ENCODE data around the gene CAMKV.
"Not testable (repeated sequence)": the region's sequence is repeated elsewhere in the genome, so short reads cannot be mapped to it uniquely, and the experiment has no call there.

CAMKV gene, protein sequence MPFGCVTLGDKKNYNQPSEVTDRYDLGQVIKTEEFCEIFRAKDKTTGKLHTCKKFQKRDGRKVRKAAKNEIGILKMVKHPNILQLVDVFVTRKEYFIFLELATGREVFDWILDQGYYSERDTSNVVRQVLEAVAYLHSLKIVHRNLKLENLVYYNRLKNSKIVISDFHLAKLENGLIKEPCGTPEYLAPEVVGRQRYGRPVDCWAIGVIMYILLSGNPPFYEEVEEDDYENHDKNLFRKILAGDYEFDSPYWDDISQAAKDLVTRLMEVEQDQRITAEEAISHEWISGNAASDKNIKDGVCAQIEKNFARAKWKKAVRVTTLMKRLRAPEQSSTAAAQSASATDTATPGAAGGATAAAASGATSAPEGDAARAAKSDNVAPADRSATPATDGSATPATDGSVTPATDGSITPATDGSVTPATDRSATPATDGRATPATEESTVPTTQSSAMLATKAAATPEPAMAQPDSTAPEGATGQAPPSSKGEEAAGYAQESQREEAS

GRCh38 chr3:49869525-49870126 lies at the start of gene CAMKV:
CAMKV (minus strand) TSS chr3:49869906; CDS start chr3:49862388, 7,518 bp downstream.
- DNase-seq, result peak; percentile 63
- peak within 1 kb of the TSS; percentile 58 for H3K27ac ChIP-seq
- H3K4me3 ChIP-seq (ENCODE audit: low read depth, low read length), result peak within 1 kb of the TSS; percentile 67

GRCh38 chr3:49917806-49918590 lies 48.3 kb upstream of the CAMKV start:
- H3K27ac ChIP-seq; H3K4me3 ChIP-seq (ENCODE audit: low read depth, low read length); H3K36me3 ChIP-seq; H3K27me3 ChIP-seq (ENCODE audit: insufficient read depth, low read depth, severe bottlenecking); H3K9me3 ChIP-seq (ENCODE audit: severe bottlenecking); DNase-seq: not testable (repeated sequence)

More at GRCh38 chr3:49869525-49870126, at the start of gene CAMKV:
- TF ChIP-seq CTCF (IDR thresholded peaks at IDR 0.05; ENCODE audit: low read depth, low read length), result no peak
- H3K36me3 ChIP-seq, result no peaks in the 10 kb centered on the region
- H3K9me3 ChIP-seq (ENCODE audit: severe bottlenecking), result no peaks in the 10 kb centered on the region
- no peaks in the 10 kb centered on the region for H3K27me3 ChIP-seq (ENCODE audit: insufficient read depth, low read depth, severe bottlenecking)

- DNase-seq, result no peak
- Histone ChIP-seq H3K9me3 (ENCODE audit: severe bottlenecking) (no peaks in the 10 kb centered on the region), H3K36me3 (peaks cover 7% of the 10 kb centered on the region), H3K27me3 (ENCODE audit: insufficient read depth, low read depth, severe bottlenecking) (no peaks in the 10 kb centered on the region), H3K27ac (no peak overlapping the region), H3K4me3 (ENCODE audit: low read depth, low read length) (no peak overlapping the region)
- no peak for TF ChIP-seq CTCF (IDR thresholded peaks at IDR 0.05; ENCODE audit: low read depth, low read length)
These were observed 47.0 kb upstream of the CAMKV start for GRCh38 chr3:49916686-49917085.

DNA sequence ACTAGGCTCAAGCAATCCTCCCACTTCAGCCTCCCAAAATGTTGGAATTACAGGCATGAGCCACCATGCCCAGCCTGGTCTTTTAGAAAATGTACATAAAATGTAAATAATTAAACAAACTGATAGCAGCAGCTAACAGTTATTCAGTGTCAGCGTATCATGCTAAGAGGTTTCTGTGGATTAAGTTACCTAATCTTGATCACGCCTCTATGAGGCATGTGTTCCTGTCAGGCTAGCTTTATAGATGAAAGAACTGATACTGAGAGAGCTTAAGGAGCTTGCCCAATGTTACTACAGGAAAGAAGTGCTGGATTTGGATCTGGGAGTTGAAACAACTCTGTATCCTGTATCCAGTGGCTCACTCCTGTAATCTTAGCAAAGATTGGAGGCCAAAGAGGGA lies 45.2 kb upstream of the CAMKV start:
- no peak for TF ChIP-seq CTCF (IDR thresholded peaks at IDR 0.05; ENCODE audit: low read depth, low read length)
- Histone ChIP-seq H3K4me3 (ENCODE audit: low read depth, low read length) (no peak overlapping the region), H3K9me3 (ENCODE audit: severe bottlenecking) (no peaks in the 10 kb centered on the region), H3K36me3 (peaks cover 8% of the 10 kb centered on the region), H3K27ac (peak overlapping the region; percentile 66), H3K27me3 (ENCODE audit: insufficient read depth, low read depth, severe bottlenecking) (no peaks in the 10 kb centered on the region)
- peak; percentile 32 for DNase-seq

GRCh38 chr3:49912881-49913281 lies 43.2 kb upstream of the CAMKV start:
- no peaks in the 10 kb centered on the region for H3K9me3 ChIP-seq (ENCODE audit: severe bottlenecking)
- H3K27me3 ChIP-seq (ENCODE audit: insufficient read depth, low read depth, severe bottlenecking), result no peaks in the 10 kb centered on the region
- no peak overlapping the region for H3K4me3 ChIP-seq (ENCODE audit: low read depth, low read length)
- peaks cover 8% of the 10 kb centered on the region for H3K36me3 ChIP-seq
- DNase-seq, result peak; percentile 72
- H3K27ac ChIP-seq, result peak overlapping the region; percentile 31; the same call in 1 of the 2 replicates
- TF ChIP-seq CTCF (IDR thresholded peaks at IDR 0.05; ENCODE audit: low read depth, low read length), result no peak

- Histone ChIP-seq H3K4me3 (ENCODE audit: low read depth, low read length) (no peak overlapping the region), H3K9me3 (ENCODE audit: severe bottlenecking) (no peaks in the 10 kb centered on the region), H3K27ac (no peak overlapping the region), H3K36me3 (peaks cover 8% of the 10 kb centered on the region), H3K27me3 (ENCODE audit: insufficient read depth, low read depth, severe bottlenecking) (no peaks in the 10 kb centered on the region)
- no peak for DNase-seq
- no peak for TF ChIP-seq CTCF (IDR thresholded peaks at IDR 0.05; ENCODE audit: low read depth, low read length)
These were observed 41.9 kb upstream of the CAMKV start for GRCh38 chr3:49911611-49912010.
